Measurements from ENCODE around the gene RAB24.
"Not testable (repeated sequence)": the region's sequence is repeated elsewhere in the genome, so short reads cannot be mapped to it uniquely, and the experiment has no call there.

RAB24 gene

GRCh38 chr5:177261510-177261909 is 42.0 kb downstream of the RAB24 start:
- peaks cover 68% of the 10 kb centered on the region for H3K36me3 ChIP-seq
- H3K4me3 ChIP-seq (ENCODE audit: low read depth, low read length) = no peak overlapping the region
- TF ChIP-seq, protein P1, sequence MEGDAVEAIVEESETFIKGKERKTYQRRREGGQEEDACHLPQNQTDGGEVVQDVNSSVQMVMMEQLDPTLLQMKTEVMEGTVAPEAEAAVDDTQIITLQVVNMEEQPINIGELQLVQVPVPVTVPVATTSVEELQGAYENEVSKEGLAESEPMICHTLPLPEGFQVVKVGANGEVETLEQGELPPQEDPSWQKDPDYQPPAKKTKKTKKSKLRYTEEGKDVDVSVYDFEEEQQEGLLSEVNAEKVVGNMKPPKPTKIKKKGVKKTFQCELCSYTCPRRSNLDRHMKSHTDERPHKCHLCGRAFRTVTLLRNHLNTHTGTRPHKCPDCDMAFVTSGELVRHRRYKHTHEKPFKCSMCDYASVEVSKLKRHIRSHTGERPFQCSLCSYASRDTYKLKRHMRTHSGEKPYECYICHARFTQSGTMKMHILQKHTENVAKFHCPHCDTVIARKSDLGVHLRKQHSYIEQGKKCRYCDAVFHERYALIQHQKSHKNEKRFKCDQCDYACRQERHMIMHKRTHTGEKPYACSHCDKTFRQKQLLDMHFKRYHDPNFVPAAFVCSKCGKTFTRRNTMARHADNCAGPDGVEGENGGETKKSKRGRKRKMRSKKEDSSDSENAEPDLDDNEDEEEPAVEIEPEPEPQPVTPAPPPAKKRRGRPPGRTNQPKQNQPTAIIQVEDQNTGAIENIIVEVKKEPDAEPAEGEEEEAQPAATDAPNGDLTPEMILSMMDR (IDR thresholded peaks at IDR 0.05; ENCODE audit: low read depth, low read length) = no peak
- H3K4me1 ChIP-seq = no peaks in the 10 kb centered on the region
- no peak for DNase-seq
- H3K27me3 ChIP-seq = no peaks in the 10 kb centered on the region
- no peaks in the 10 kb centered on the region for H3K9me3 ChIP-seq

GRCh38 chr5:177260961-177261360 is 42.6 kb downstream of the RAB24 start:
- no peaks in the 10 kb centered on the region for H3K9me3 ChIP-seq
- H3K4me1 ChIP-seq = no peaks in the 10 kb centered on the region
- no peak for DNase-seq
- TF ChIP-seq, protein P1 (IDR thresholded peaks at IDR 0.05; ENCODE audit: low read depth, low read length) = no peak
- H3K36me3 ChIP-seq = peaks cover 65% of the 10 kb centered on the region
- H3K4me3 ChIP-seq (ENCODE audit: low read depth, low read length) = no peak overlapping the region
- H3K27me3 ChIP-seq = no peaks in the 10 kb centered on the region

DNA sequence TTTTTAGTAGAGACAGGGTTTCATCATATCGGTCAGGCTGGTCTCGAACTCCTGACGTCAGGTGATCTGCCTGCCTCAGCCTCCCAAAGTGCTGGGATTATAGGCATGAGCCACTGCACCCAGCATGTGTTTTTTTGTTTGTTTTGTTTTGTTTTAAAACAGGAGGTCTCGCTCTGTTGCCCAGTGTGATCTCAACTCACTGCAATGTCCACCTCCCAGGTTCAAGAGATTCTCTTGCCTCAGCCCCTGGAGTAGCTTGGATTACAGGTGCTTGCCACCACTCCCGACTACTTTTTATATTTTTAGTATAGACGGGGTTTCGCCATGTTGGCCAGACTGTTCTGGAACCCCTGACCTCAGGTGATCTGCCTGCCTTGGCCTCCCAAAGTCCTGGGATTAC is 44.8 kb downstream of the RAB24 start:
- not testable (repeated sequence) for DNase-seq; H3K27me3 ChIP-seq; H3K4me1 ChIP-seq; H3K4me3 ChIP-seq (ENCODE audit: low read depth, low read length); H3K9me3 ChIP-seq
- H3K36me3 ChIP-seq = peaks cover 64% of the 10 kb centered on the region

- Histone ChIP-seq H3K4me3 (ENCODE audit: low read depth, low read length) (no peak overlapping the region), H3K27me3 (no peaks in the 10 kb centered on the region), H3K9me3 (no peaks in the 10 kb centered on the region), H3K4me1 (no peaks in the 10 kb centered on the region), H3K36me3 (peaks cover 69% of the 10 kb centered on the region)
- no peak for DNase-seq
- TF ChIP-seq, protein P1 (IDR thresholded peaks at IDR 0.05; ENCODE audit: low read depth, low read length) = no peak
These were observed 47.2 kb downstream of the RAB24 start for GRCh38 chr5:177256296-177256695.

DNA sequence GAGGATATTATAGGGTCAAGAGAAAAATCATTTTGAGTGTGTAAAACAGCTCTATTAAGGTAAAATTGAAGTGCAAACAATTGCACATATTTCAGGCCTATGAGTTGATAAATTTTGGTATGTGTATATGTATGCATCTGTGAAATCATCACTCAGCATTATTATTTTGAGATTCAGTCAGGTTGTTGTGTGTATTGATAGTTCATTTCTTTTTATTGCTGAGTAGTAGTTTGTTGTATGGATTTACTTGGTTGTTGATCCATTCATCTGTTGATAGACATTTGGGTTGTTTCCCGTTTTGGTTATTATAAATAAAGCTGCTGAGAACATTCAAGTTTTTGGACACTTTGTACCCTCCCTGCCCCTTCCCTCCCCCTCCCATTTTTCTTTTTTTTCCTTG is 50.3 kb downstream of the RAB24 start:
- TF ChIP-seq, protein P1 (IDR thresholded peaks at IDR 0.05; ENCODE audit: low read depth, low read length) = no peak
- Histone ChIP-seq H3K9me3 (no peaks in the 10 kb centered on the region), H3K4me1 (no peaks in the 10 kb centered on the region), H3K27me3 (no peaks in the 10 kb centered on the region), H3K36me3 (peaks cover 67% of the 10 kb centered on the region), H3K4me3 (ENCODE audit: low read depth, low read length) (no peak overlapping the region)
- DNase-seq = no peak

Measured in BE2C (cell line).